ENCODE measurements around the gene TRPM4. TPM values are rescaled to one million over a fixed set of nuclear protein-coding genes. Genes with fewer than 3 reads are reported as not detected.
A peak's percentile ranks its signal among the peaks of the same experiment; 100 is the strongest.

Gene TRPM4
- total and polyA plus RNA-seq, 4 donors: 8.1 to 31.2 (median 13.2) TPM

GRCh38 chr19:49150106-49150943 lies 7.3 kb upstream of the TRPM4 start:
- Histone ChIP-seq H3K4me3 (ENCODE audit: low read depth in 1 of 3, low read length in 3 of 3) (peak overlapping the region; percentile 55 to 92 (median 89)), H3K27ac (ENCODE audit: low read depth in 1 of 2, low read length in 2 of 2) (peak overlapping the region; percentile 80 to 93), H3K27me3 (ENCODE audit: control insufficient read depth in 4 of 4, insufficient read depth in 4 of 4, low read length in 3 of 4) (no peaks in the 10 kb centered on the region), H3K4me1 (ENCODE audit: control insufficient read depth in 4 of 4, insufficient read depth in 4 of 4, low read length in 3 of 4) (peaks cover 0 to 29% (median 17%) of the 10 kb centered on the region in 4 donors), H3K36me3 (ENCODE audit: control insufficient read depth in 4 of 4, insufficient read depth in 3 of 4, low read depth in 1 of 4, low read length in 3 of 4) (no peaks in the 10 kb centered on the region), H3K9me3 (ENCODE audit: control insufficient read depth in 4 of 4, low read length in 3 of 4) (no peaks in the 10 kb centered on the region), H3K9ac (ENCODE audit: low read depth in 1 of 2, low read length in 2 of 2) (peak overlapping the region; percentile 55 to 86)
- under 1% methylated on average over 75 of the region's 75 CpGs for WGBS
- TF ChIP-seq FOXA1 (IDR thresholded peaks at IDR 0.05) (no peak), TAF1 (conservative IDR thresholded peaks at IDR 0.05) (peak; percentile 47), FOXA2 (IDR thresholded peaks at IDR 0.05) (no peak), HNF4A (conservative IDR thresholded peaks at IDR 0.05) (peak in 1 of 2 donors; percentile 46), YY1 (IDR thresholded peaks at IDR 0.05) (peak; percentile 59), SP1 (IDR thresholded peaks at IDR 0.05) (peak; percentile 76), NR2F2 (IDR thresholded peaks at IDR 0.05) (peak; percentile 1), REST (IDR thresholded peaks at IDR 0.05) (peak; percentile 79), RAD21 (IDR thresholded peaks at IDR 0.05) (peak in 1 of 2 donors; percentile 10), RXRA (IDR thresholded peaks at IDR 0.05) (peak; percentile 31 to 50), EGR1 (IDR thresholded peaks at IDR 0.05; ENCODE audit: low read depth in 2 of 2) (peak in 1 of 2 donors; percentile 42), JUND (IDR thresholded peaks at IDR 0.05) (peak in 1 of 2 donors; percentile 40), HNF4G (IDR thresholded peaks at IDR 0.05) (no peak), GABPA (IDR thresholded peaks at IDR 0.05 in 1 of 2, conservative IDR thresholded peaks at IDR 0.05 in 1 of 2) (peak in 1 of 2 donors; percentile 64), ZBTB33 (IDR thresholded peaks at IDR 0.05) (no peak)
- TF ChIP-seq, protein P1, sequence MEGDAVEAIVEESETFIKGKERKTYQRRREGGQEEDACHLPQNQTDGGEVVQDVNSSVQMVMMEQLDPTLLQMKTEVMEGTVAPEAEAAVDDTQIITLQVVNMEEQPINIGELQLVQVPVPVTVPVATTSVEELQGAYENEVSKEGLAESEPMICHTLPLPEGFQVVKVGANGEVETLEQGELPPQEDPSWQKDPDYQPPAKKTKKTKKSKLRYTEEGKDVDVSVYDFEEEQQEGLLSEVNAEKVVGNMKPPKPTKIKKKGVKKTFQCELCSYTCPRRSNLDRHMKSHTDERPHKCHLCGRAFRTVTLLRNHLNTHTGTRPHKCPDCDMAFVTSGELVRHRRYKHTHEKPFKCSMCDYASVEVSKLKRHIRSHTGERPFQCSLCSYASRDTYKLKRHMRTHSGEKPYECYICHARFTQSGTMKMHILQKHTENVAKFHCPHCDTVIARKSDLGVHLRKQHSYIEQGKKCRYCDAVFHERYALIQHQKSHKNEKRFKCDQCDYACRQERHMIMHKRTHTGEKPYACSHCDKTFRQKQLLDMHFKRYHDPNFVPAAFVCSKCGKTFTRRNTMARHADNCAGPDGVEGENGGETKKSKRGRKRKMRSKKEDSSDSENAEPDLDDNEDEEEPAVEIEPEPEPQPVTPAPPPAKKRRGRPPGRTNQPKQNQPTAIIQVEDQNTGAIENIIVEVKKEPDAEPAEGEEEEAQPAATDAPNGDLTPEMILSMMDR (IDR thresholded peaks at IDR 0.05; ENCODE audit: low read depth, low read length, missing input control): no peak
- TF ChIP-seq, protein P2, sequence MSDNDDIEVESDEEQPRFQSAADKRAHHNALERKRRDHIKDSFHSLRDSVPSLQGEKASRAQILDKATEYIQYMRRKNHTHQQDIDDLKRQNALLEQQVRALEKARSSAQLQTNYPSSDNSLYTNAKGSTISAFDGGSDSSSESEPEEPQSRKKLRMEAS (IDR thresholded peaks at IDR 0.05): peak; percentile 90
- TF ChIP-seq, protein P3, sequence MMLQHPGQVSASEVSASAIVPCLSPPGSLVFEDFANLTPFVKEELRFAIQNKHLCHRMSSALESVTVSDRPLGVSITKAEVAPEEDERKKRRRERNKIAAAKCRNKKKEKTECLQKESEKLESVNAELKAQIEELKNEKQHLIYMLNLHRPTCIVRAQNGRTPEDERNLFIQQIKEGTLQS (IDR thresholded peaks at IDR 0.05): peak; percentile 18
- peak; percentile 84 for DNase-seq (ENCODE audit: low spot score)

All from liver (tissue), 9 donors.